HepG2 (cell line): ENCODE measurements around the gene PTPDC1. TPM values are rescaled to one million over a fixed set of nuclear protein-coding genes. Genes with fewer than 3 reads are reported as not detected.
A peak's percentile ranks its signal among the peaks of the same experiment; 100 is the strongest.

ENCODE experiments used
- ATAC-seq: fragments of 200-7000 bp; cut with Tn5 transposase; 3 replicates; pipeline ENCODE4 v1.9.1; 2020; ENCODE audit warnings: mild to moderate bottlenecking, moderate library complexity
- BruUV-seq: library from RNA; stranded (reverse); fragments of 400-500 nt; replicated peaks from 2 replicates; lab custom pipeline; 2021; lab: Mats Ljungman, UMichigan
- CTCF ChIA-PET: fragments of 300-600 bp; formaldehyde crosslinking; extraction: SDS; loops from one replicate; lab custom pipeline; 2021; ENCODE audit warnings: low total read pairs, inconsistent platforms, low intra/inter-chr PET ratio; lab: Yijun Ruan, JAX
- POLR2A ChIA-PET: fragments of 350-600 bp; sonication (Branson Sonifier 250); formaldehyde crosslinking; loops from one replicate; lab custom pipeline; 2020; ENCODE audit warnings: antibody characterized with exemption, inconsistent platforms; lab: Yijun Ruan, JAX
- DNase-seq: peaks from one replicate; pipeline ENCODE4 v3.0.0-alpha.2; 2015; ENCODE audit warnings: low spot score
- FAIRE-seq: peaks from 3 replicates; lab custom pipeline; 2011; peaks lifted over from hg19 to GRCh38; lab: Jason Lieb, UNC
- H2AFZ ChIP-seq: one replicate; pipeline ENCODE4 v1.6.1; 2011; ENCODE audit warnings: low read length, inconsistent platforms
- H3K27ac ChIP-seq: fragments of 300-600 bp; 3 replicates; pipeline ENCODE4 v1.8.0; 2011; ENCODE audit warnings: mixed run types, mild to moderate bottlenecking, mixed read lengths, low read length, inconsistent platforms; ENCODE audit not compliant: insufficient read depth; ENCODE audit errors: extremely low read length
- H3K27me3 ChIP-seq, 2 experiments: fragments of 200-600 bp in 1 of 2; 2 replicates in 1 of 2; 3 replicates in 1 of 2; pipeline versions ENCODE4 v1.6.0 to v1.8.0; 2011; ENCODE audit warnings: low read length in 2 of 2, mild to moderate bottlenecking in 2 of 2, moderate library complexity in 2 of 2, inconsistent platforms in 1 of 2; ENCODE audit not compliant: insufficient read depth in 2 of 2, control insufficient read depth in 1 of 2
- H3K36me3 ChIP-seq, 2 experiments: fragments of 200-600 bp in 1 of 2; replicated peaks in 1 of 2; 2 replicates in 1 of 2; 3 replicates in 1 of 2; pipeline versions ENCODE4 v1.5.1 to v1.8.0; 2011; ENCODE audit warnings: low read length in 2 of 2, inconsistent platforms in 1 of 2; ENCODE audit not compliant: insufficient read depth in 2 of 2, control insufficient read depth in 1 of 2
- H3K4me1 ChIP-seq: 2 replicates; pipeline ENCODE4 v1.5.1; 2012; ENCODE audit warnings: low read length, inconsistent platforms; ENCODE audit not compliant: insufficient read depth
- H3K4me2 ChIP-seq: 2 replicates; pipeline ENCODE4 v1.6.0; 2011; ENCODE audit warnings: low read depth, low read length, inconsistent platforms
- H3K4me3 ChIP-seq, 3 experiments: fragments of 200-600 bp in 1 of 3; sonication (generic), shearing (Covaris generic) in 1 of 3; replicated peaks in 1 of 3; 2 replicates each; pipeline ENCODE4 v1.5.1; 2011 to 2016; ENCODE audit warnings: low read length in 3 of 3, inconsistent platforms in 2 of 3, low read depth in 2 of 3, mild to moderate bottlenecking in 2 of 3, control low read depth in 1 of 3, mixed read lengths in 1 of 3; ENCODE audit not compliant: insufficient read depth in 1 of 3
- H3K79me2 ChIP-seq: one replicate; pipeline ENCODE4 v1.6.1; 2011; ENCODE audit warnings: low read length, inconsistent platforms; ENCODE audit not compliant: insufficient read depth
- H3K9ac ChIP-seq: 2 replicates; pipeline ENCODE4 v1.6.0; 2011; ENCODE audit warnings: mild to moderate bottlenecking, low read depth, low read length, inconsistent platforms; ENCODE audit not compliant: insufficient read depth
- H3K9me3 ChIP-seq: 2 replicates; pipeline ENCODE4 v1.5.1; 2012; ENCODE audit warnings: mild to moderate bottlenecking, low read length
- H4K20me1 ChIP-seq: 2 replicates; pipeline ENCODE4 v1.6.0; 2011; ENCODE audit warnings: inconsistent platforms, mild to moderate bottlenecking, low read length, moderate library complexity; ENCODE audit not compliant: insufficient read depth
- ATAD3A ChIP-seq: sonication (generic); formaldehyde crosslinking; IDR thresholded peaks from 2 replicates; pipeline ENCODE4 v1.4.0; 2020; ENCODE audit warnings: missing genetic modification reagents
- MATR3 ChIP-seq: sonication (generic); formaldehyde crosslinking; IDR thresholded peaks from 2 replicates; pipeline ENCODE4 v1.4.0; 2020; ENCODE audit warnings: missing genetic modification reagents
- MIER2 ChIP-seq: IDR thresholded peaks from 2 replicates; pipeline ENCODE4 v1.6.1; 2016; ENCODE audit warnings: missing biosample characterization, missing genetic modification reagents
- PRMT3 ChIP-seq: sonication (generic); formaldehyde crosslinking; IDR thresholded peaks from 2 replicates; pipeline ENCODE4 v1.8.1; 2022; ENCODE audit warnings: low read depth, mild to moderate bottlenecking, moderate library complexity, missing genetic modification reagents, borderline replicate concordance
- SP2 ChIP-seq: sonication (generic); formaldehyde crosslinking; IDR thresholded peaks from 2 replicates; pipeline ENCODE4 v1.5.1; 2020; ENCODE audit warnings: mild to moderate bottlenecking, missing genetic modification reagents
- SPEN ChIP-seq: sonication (generic); formaldehyde crosslinking; IDR thresholded peaks from 2 replicates; pipeline ENCODE4 v1.5.1; 2020; ENCODE audit warnings: low read depth, mild to moderate bottlenecking, missing genetic modification reagents
- TCF12 ChIP-seq, 2 experiments: fragments of 450-650 bp in 1 of 2; sonication (generic) in 1 of 2; formaldehyde crosslinking in 1 of 2; IDR thresholded peaks; 2 replicates each; pipeline versions ENCODE4 v1.6.1 to v1.8.0; 2017 to 2022; ENCODE audit warnings: antibody characterized with exemption in 1 of 2, mild to moderate bottlenecking in 1 of 2, missing genetic modification reagents in 1 of 2, moderate library complexity in 1 of 2
- ZBTB7B ChIP-seq: sonication (generic); formaldehyde crosslinking; IDR thresholded peaks from 2 replicates; pipeline ENCODE4 v1.4.0; 2020; ENCODE audit warnings: missing genetic modification reagents
- ZIK1 ChIP-seq: sonication (generic); formaldehyde crosslinking; IDR thresholded peaks from 2 replicates; pipeline ENCODE4 v1.5.0; 2020; ENCODE audit warnings: mild to moderate bottlenecking, low read depth, missing genetic modification reagents, borderline replicate concordance
- ZNF224 ChIP-seq: sonication (generic); formaldehyde crosslinking; IDR thresholded peaks from 2 replicates; pipeline ENCODE4 v1.5.0; 2020; ENCODE audit warnings: mild to moderate bottlenecking, missing genetic modification reagents
- ZNF253 ChIP-seq: sonication (generic); formaldehyde crosslinking; IDR thresholded peaks from 2 replicates; pipeline ENCODE4 v1.8.0; 2022; ENCODE audit warnings: mild to moderate bottlenecking, missing genetic modification reagents, borderline replicate concordance
- ZNF570 ChIP-seq: sonication (generic); formaldehyde crosslinking; IDR thresholded peaks from 2 replicates; pipeline ENCODE4 v1.4.0; 2020; ENCODE audit warnings: mild to moderate bottlenecking, missing genetic modification reagents, borderline replicate concordance
- ZNF572 ChIP-seq: sonication (generic); formaldehyde crosslinking; IDR thresholded peaks from 2 replicates; pipeline ENCODE4 v1.5.1; 2020; ENCODE audit warnings: mild to moderate bottlenecking, missing genetic modification reagents
- ZNF776 ChIP-seq: sonication (generic); formaldehyde crosslinking; IDR thresholded peaks from 2 replicates; pipeline ENCODE4 v1.4.0; 2020; ENCODE audit warnings: mild to moderate bottlenecking, missing genetic modification reagents
- WGBS: methylation state at CpG from one replicate; pipeline ENCODE4 v1.1.6; 2017; ENCODE audit warnings: low lambda C conversion rate; 5-methylcytosine and 5-hydroxymethylcytosine counted together
- in situ Hi-C: cut with HindIII; loops from 2 replicates; pipeline ENCODE4 v1.10.0; 2017; ENCODE audit warnings: low pct_unique_long_range_greater_than_20kb; ENCODE audit not compliant: extremely low pct_ligation_motif_present
- intact Hi-C: fragments of 100-400 bp; cut with micrococcal nuclease; formaldehyde crosslinking; loops from one replicate; pipeline ENCODE4 v1.10.0; 2022; ENCODE audit not compliant: unreplicated experiment
- polyA plus RNA-seq, 8 experiments: library from polyadenylated mRNA; depleted of rRNA in 3 of 8; stranded (reverse) in 7 of 8; unstranded in 1 of 8; fragments of >200 nt; fragmentation: Illumina TruSeq in 4 of 8; extraction: Trizol in 4 of 8; gene quantifications; 2 replicates each; pipeline versions ENCODE4 v1.2.1 to v1.2.3, GENCODE V29; 2011 to 2016; ENCODE audit warnings: low read depth in 4 of 8, missing spikeins in 1 of 8, mixed read lengths in 1 of 8; ENCODE audit not compliant: insufficient read depth in 1 of 8
- total RNA-seq, 5 experiments: library from RNA; depleted of rRNA; stranded (reverse); fragments of >200 nt; fragmentation: Illumina TruSeq; extraction: Trizol; gene quantifications; 2 replicates each; pipeline ENCODE4 v1.2.3, GENCODE V29; 2016; ENCODE audit warnings: low read depth in 1 of 5
- TF ChIP-seq, protein P1 (sequence below): sonication (generic); formaldehyde crosslinking; IDR thresholded peaks from 2 replicates; pipeline ENCODE4 v1.4.0; 2020; ENCODE audit warnings: missing genetic modification reagents

The PTPDC1 gene
- total and polyA plus RNA-seq, 2 of the 13 experiments (the other 11 are each of a cell fraction or from before 2014, with no cell fraction given) = 6.1 to 8.6 TPM

DNA sequence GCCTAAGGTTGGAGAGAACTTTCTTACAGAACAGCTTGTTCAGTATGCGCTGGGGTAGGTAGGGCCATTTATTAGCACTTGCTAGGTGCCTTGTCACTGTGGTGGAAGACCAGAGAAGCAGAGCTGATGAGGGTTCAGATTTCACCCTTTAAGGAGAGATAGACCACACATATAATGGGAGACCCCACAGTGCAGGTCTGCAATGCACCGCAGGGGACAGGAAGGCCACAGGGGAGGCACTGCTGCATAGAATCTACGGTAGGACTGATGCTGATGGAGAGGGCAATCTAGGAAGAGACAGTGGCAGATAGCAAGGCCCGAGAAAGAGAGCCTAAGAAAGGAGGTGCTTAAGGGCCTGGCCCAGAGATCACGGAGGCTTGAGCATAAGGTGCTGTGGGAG lies 64.2 kb downstream of the PTPDC1 start:
- intact Hi-C loops = no loop called here
- TF ChIP-seq ZNF776 (CRISPR knock-in tag) (no peak), SP2 (CRISPR knock-in tag) (no peak), MATR3 (CRISPR knock-in tag) (no peak), ZNF253 (CRISPR knock-in tag) (no peak), ZNF572 (no peak), ATAD3A (no peak)
- TF ChIP-seq, protein P1, sequence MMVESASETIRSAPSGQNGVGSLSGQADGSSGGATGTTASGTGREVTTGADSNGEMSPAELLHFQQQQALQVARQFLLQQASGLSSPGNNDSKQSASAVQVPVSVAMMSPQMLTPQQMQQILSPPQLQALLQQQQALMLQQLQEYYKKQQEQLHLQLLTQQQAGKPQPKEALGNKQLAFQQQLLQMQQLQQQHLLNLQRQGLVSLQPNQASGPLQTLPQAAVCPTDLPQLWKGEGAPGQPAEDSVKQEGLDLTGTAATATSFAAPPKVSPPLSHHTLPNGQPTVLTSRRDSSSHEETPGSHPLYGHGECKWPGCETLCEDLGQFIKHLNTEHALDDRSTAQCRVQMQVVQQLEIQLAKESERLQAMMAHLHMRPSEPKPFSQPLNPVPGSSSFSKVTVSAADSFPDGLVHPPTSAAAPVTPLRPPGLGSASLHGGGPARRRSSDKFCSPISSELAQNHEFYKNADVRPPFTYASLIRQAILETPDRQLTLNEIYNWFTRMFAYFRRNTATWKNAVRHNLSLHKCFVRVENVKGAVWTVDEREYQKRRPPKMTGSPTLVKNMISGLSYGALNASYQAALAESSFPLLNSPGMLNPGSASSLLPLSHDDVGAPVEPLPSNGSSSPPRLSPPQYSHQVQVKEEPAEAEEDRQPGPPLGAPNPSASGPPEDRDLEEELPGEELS (CRISPR knock-in tag) = no peak
- TF ChIP-seq, all 625 proteins: peak for 0
- no peaks in the 10 kb centered on the region for H3K79me2 ChIP-seq
- BruUV-seq = no TSS peak
- H3K9me3 ChIP-seq = no peaks in the 10 kb centered on the region
- H3K4me2 ChIP-seq = no peak overlapping the region
- H3K27me3 ChIP-seq = peaks cover 0 to 1% of the 10 kb centered on the region in 2 experiments; a peak in 1 of 5 replicates
- peaks cover 26% of the 10 kb centered on the region for H3K4me1 ChIP-seq
- 50% methylated on average over 5 of the region's 5 CpGs for WGBS
- H3K4me3 ChIP-seq = no peak overlapping the region
- peak; percentile 29; the same call in 1 of the 3 replicates for ATAC-seq
- in situ Hi-C loops = no loop called here
- DNase-seq = no peak
- ChIA-PET CTCF (no interaction called here), POLR2A (interaction anchor here (1.4 kb wide), 1 partner anchor 18 kb away, joined by 5 read pairs; no protein-coding TSS in a partner anchor)
- H3K36me3 ChIP-seq = no peaks in the 10 kb centered on the region
- H3K9ac ChIP-seq = no peak overlapping the region
- no peak overlapping the region for H2AFZ ChIP-seq
- FAIRE-seq = no peak
- no peaks in the 10 kb centered on the region for H4K20me1 ChIP-seq
- H3K27ac ChIP-seq = no peak overlapping the region

DNA sequence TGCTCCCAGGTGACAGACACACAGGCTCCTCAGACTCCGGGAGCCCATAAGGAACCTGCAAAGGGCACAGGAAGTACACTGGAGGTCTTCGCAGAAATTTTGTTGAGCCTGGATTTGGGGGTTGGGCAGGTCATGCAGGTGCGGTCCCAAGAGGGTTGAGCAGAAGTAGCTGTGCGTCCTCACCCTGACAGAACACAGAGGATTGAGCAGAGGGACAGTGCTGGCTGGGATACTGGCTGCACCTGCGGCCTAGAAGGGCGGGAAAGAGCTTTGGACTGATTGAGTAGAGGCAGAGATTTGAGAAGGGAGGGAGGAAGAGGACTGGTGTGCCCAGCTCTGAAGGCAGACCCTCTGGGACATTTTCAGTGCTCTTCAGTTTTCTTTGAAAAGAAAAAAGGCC lies 65.4 kb downstream of the PTPDC1 start:
- 62% methylated on average over 6 of the region's 6 CpGs for WGBS
- ChIA-PET POLR2A (interaction anchor here (1.4 kb wide), 1 partner anchor 17 kb away, joined by 5 read pairs; no protein-coding TSS in a partner anchor), CTCF (no interaction called here)
- Histone ChIP-seq H3K79me2 (no peaks in the 10 kb centered on the region), H3K27ac (no peak overlapping the region), H3K9ac (no peak overlapping the region), H2AFZ (no peak overlapping the region), H3K9me3 (no peaks in the 10 kb centered on the region), H4K20me1 (no peaks in the 10 kb centered on the region), H3K4me2 (no peak overlapping the region), H3K4me1 (peaks cover 26% of the 10 kb centered on the region), H3K27me3 (peaks cover 0 to 1% of the 10 kb centered on the region in 2 experiments; a peak in 1 of 5 replicates), H3K36me3 (no peaks in the 10 kb centered on the region), H3K4me3 (no peak overlapping the region)
- intact Hi-C loops (no loop called here), in situ Hi-C loops (no loop called here)
- no TSS peak for BruUV-seq
- TF ChIP-seq MIER2 (no peak), TCF12 (IDR thresholded peaks at IDR 0.05) (no peak), TCF12 (CRISPR knock-in tag; IDR thresholded peaks at IDR 0.05) (no peak), ZBTB7B (CRISPR knock-in tag) (no peak), ZIK1 (CRISPR knock-in tag) (no peak), ZNF570 (CRISPR knock-in tag) (no peak), ZNF224 (CRISPR knock-in tag) (no peak), SPEN (CRISPR knock-in tag) (no peak), PRMT3 (CRISPR knock-in tag) (no peak)
- TF ChIP-seq, protein P1 (CRISPR knock-in tag) = no peak
- FAIRE-seq = no peak
- no peak for DNase-seq
- ATAC-seq = no peak
